Lung (tissue), 12 donors: ENCODE measurements around the gene FBXO9. TPM values are rescaled to one million over a fixed set of nuclear protein-coding genes. Genes with fewer than 3 reads are reported as not detected.

Experiments
- ATAC-seq: fragments of 200-7000 bp; cut with Tn5 transposase; one replicate; pipeline ENCODE4 v1.9.1; 2020; ENCODE audit warnings: moderate number of reproducible peaks; ENCODE audit not compliant: insufficient read depth, low FRiP score
- DNase-seq, 3 donors: peaks; one replicate each; pipeline ENCODE4 v3.0.0-alpha.2; 2013 to 2017
- H3K27ac ChIP-seq, 2 donors: one replicate each; pipeline ENCODE4 v1.5.1; 2013; ENCODE audit warnings: mild to moderate bottlenecking in 2 of 2, moderate library complexity in 2 of 2, control low read depth in 1 of 2, inconsistent platforms in 1 of 2, low read depth in 1 of 2, low read length in 1 of 2
- H3K27me3 ChIP-seq, 3 donors: one replicate each; pipeline ENCODE4 v1.5.1; 2013; ENCODE audit warnings: low read length in 2 of 3; ENCODE audit not compliant: control insufficient read depth in 3 of 3, insufficient read depth in 3 of 3
- H3K36me3 ChIP-seq, 4 donors: one replicate each; pipeline ENCODE4 v1.5.1; 2013; ENCODE audit warnings: low read length in 4 of 4, mild to moderate bottlenecking in 1 of 4, moderate library complexity in 1 of 4; ENCODE audit not compliant: control insufficient read depth in 4 of 4, insufficient read depth in 4 of 4
- H3K4me1 ChIP-seq, 5 donors: one replicate each; pipeline ENCODE4 v1.5.1; 2013; ENCODE audit warnings: low read length in 5 of 5, mild to moderate bottlenecking in 2 of 5, moderate library complexity in 1 of 5; ENCODE audit not compliant: control insufficient read depth in 5 of 5, insufficient read depth in 5 of 5
- H3K4me3 ChIP-seq: one replicate; pipeline ENCODE4 v1.5.1; 2013; ENCODE audit warnings: mild to moderate bottlenecking, control low read depth, moderate library complexity
- H3K9ac ChIP-seq, 2 donors: one replicate each; pipeline ENCODE4 v1.5.1; 2013; ENCODE audit warnings: low read length in 2 of 2, control low read depth in 1 of 2; ENCODE audit not compliant: insufficient read depth in 1 of 2
- H3K9me3 ChIP-seq, 4 donors: one replicate each; pipeline ENCODE4 v1.5.1; 2013; ENCODE audit warnings: low read length in 3 of 4, mild to moderate bottlenecking in 1 of 4, moderate library complexity in 1 of 4; ENCODE audit not compliant: control insufficient read depth in 4 of 4, insufficient read depth in 3 of 4
- WGBS, 2 donors: extraction: QIAGEN DNeasy Blood & Tissue Kit; methylation state at CpG; one replicate each; pipeline ENCODE4 v1.1.7; 2013; 5-methylcytosine and 5-hydroxymethylcytosine counted together
- polyA plus RNA-seq, 2 donors: library from polyadenylated mRNA; stranded (reverse); fragments of 200-250 nt; gene quantifications; one replicate each; pipeline ENCODE4 v1.2.1, GENCODE V29; 2013
- total RNA-seq, 2 donors: library from RNA; depleted of rRNA in 1 of 2; stranded (reverse); fragments of >200 nt in 1 of 2; gene quantifications; one replicate each; pipeline ENCODE4 v1.2.1, GENCODE V29; 2014 to 2021
- TF ChIP-seq, protein P1 (sequence below): IDR thresholded peaks from 2 replicates; pipeline ENCODE4 v1.5.1; 2012; ENCODE audit warnings: mild to moderate bottlenecking; ENCODE audit errors: control extremely low read depth, extremely low read depth
- donor health status: control.
- donor health status: control.
- donor health status: Bipolar disorder and iron deficiency.
- donor health status: healthy.
- donor health status: DM: yes; HTN: yes; CAD: no.

FBXO9 gene
- total and polyA plus RNA-seq, 4 donors = 26.0 to 117 (median 70.7) TPM

- TF ChIP-seq, protein P1, sequence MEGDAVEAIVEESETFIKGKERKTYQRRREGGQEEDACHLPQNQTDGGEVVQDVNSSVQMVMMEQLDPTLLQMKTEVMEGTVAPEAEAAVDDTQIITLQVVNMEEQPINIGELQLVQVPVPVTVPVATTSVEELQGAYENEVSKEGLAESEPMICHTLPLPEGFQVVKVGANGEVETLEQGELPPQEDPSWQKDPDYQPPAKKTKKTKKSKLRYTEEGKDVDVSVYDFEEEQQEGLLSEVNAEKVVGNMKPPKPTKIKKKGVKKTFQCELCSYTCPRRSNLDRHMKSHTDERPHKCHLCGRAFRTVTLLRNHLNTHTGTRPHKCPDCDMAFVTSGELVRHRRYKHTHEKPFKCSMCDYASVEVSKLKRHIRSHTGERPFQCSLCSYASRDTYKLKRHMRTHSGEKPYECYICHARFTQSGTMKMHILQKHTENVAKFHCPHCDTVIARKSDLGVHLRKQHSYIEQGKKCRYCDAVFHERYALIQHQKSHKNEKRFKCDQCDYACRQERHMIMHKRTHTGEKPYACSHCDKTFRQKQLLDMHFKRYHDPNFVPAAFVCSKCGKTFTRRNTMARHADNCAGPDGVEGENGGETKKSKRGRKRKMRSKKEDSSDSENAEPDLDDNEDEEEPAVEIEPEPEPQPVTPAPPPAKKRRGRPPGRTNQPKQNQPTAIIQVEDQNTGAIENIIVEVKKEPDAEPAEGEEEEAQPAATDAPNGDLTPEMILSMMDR = no peak
- no peak overlapping the region for H3K9ac ChIP-seq
- H3K27ac ChIP-seq = no peak overlapping the region
- DNase-seq (no peak), ATAC-seq (no peak)
- H3K36me3 ChIP-seq = no peaks in the 10 kb centered on the region
- H3K4me1 ChIP-seq = no peaks in the 10 kb centered on the region
- H3K4me3 ChIP-seq = no peak overlapping the region
- 68 to 81% methylated on average over 1 of the region's 1 CpG for WGBS, 2 donors
- no peaks in the 10 kb centered on the region for H3K27me3 ChIP-seq
- peaks cover 0 to 4% (median 1%) of the 10 kb centered on the region in 4 donors for H3K9me3 ChIP-seq
Observed at GRCh38 chr6:53119349-53119748, 54.1 kb downstream of the FBXO9 start.

- H3K4me3 ChIP-seq = no peak overlapping the region
- H3K4me1 ChIP-seq = no peaks in the 10 kb centered on the region
- TF ChIP-seq, protein P1 = no peak
- no peak overlapping the region for H3K9ac ChIP-seq
- DNase-seq = peak in 2 of 3 donors; percentile 12 to 14
- ATAC-seq = no peak
- H3K27ac ChIP-seq = no peak overlapping the region
- no peaks in the 10 kb centered on the region for H3K36me3 ChIP-seq
- peaks cover 0 to 3% (median 1%) of the 10 kb centered on the region in 4 donors for H3K9me3 ChIP-seq
- H3K27me3 ChIP-seq = no peaks in the 10 kb centered on the region
- 58 to 75% methylated on average over 4 of the region's 4 CpGs for WGBS, 2 donors
Observed at GRCh38 chr6:53119772-53120409, 54.7 kb downstream of the FBXO9 start.

DNA sequence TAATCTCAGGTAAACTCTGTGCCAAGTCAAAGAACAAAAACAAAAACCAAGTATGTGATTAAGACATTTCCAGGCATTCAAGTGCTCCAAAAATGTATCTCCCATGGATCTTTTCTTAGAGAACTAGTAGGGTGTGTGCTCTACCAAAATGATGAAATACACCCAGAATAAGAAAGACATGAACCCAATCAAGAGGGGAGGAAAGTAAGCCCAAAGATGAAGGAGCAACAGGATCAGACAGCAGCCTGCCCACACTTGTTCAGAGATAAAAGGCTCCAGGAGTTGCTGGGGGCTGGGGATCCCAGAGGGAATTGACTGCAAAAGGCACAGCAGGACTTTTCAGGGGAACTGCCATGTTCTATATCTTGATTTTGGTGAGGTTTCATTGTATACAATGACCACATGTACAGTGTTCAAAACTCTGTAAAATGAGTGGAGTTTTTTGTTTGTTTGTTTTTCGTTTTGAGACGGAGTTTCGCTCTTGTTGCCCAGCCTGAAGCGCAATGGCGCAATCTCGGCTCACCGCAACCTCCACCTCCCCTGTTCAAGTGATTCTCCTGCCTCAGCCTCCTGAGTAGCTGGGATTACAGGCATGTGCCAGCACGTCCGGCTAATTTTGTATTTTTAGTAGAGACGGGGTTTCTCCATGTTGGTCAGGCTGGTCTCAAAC, 59.1 kb downstream of the FBXO9 start:
- DNase-seq = no peak
- H3K36me3 ChIP-seq = no peaks in the 10 kb centered on the region
- no peaks in the 10 kb centered on the region for H3K9me3 ChIP-seq
- no peak for ATAC-seq
- TF ChIP-seq, protein P1 = no peak
- H3K4me3 ChIP-seq = no peak overlapping the region
- 95 to 98% methylated on average over 10 of the region's 10 CpGs for WGBS, 2 donors
- no peak overlapping the region for H3K27ac ChIP-seq
- no peaks in the 10 kb centered on the region for H3K4me1 ChIP-seq
- H3K9ac ChIP-seq = no peak overlapping the region
- peaks cover 0 to 2% (median 0%) of the 10 kb centered on the region in 3 donors for H3K27me3 ChIP-seq
